Suprapubic skin (tissue), 4 donors: Measurements from ENCODE around the gene FRMD3. TPM values are rescaled to one million over a fixed set of nuclear protein-coding genes. Genes with fewer than 3 reads are reported as not detected.

Experiments
- DNase-seq, 2 donors: peaks; one replicate each; pipeline ENCODE4 v3.0.0-alpha.2; 2019; ENCODE audit warnings: low spot score in 2 of 2
- H3K27ac ChIP-seq: fragments of 200-600 bp; sonication (generic); one replicate; pipeline ENCODE4 v1.5.1; 2019
- H3K27me3 ChIP-seq: fragments of 200-600 bp; sonication (generic); one replicate; pipeline ENCODE4 v1.5.1; 2019
- H3K36me3 ChIP-seq: fragments of 200-600 bp; sonication (generic); one replicate; pipeline ENCODE4 v1.5.1; 2019
- H3K4me1 ChIP-seq: fragments of 200-600 bp; sonication (generic); one replicate; pipeline ENCODE4 v1.5.1; 2019
- H3K4me3 ChIP-seq: fragments of 200-600 bp; sonication (generic); one replicate; pipeline ENCODE4 v1.5.1; 2019; ENCODE audit warnings: mild to moderate bottlenecking
- H3K9me3 ChIP-seq: fragments of 200-600 bp; sonication (generic); one replicate; pipeline ENCODE4 v1.5.1; 2019
- EP300 ChIP-seq: sonication (generic); formaldehyde crosslinking; IDR thresholded peaks from one replicate; pipeline ENCODE4 v1.6.1; 2017; ENCODE audit warnings: antibody characterized with exemption
- POLR2A ChIP-seq, 2 donors: fragments of 450-650 bp; IDR thresholded peaks; one replicate each; pipeline ENCODE4 v1.6.1; 2017; ENCODE audit warnings: antibody characterized with exemption in 2 of 2, mild to moderate bottlenecking in 2 of 2, moderate library complexity in 2 of 2
- POLR2AphosphoS5 ChIP-seq, 3 donors: sonication (generic); formaldehyde crosslinking; IDR thresholded peaks; one replicate each; pipeline ENCODE4 v1.6.1; 2017; ENCODE audit warnings: antibody characterized with exemption in 3 of 3
- WGBS: methylation state at CpG from one replicate; pipeline ENCODE4 v1.1.5; 2018; 5-methylcytosine and 5-hydroxymethylcytosine counted together
- total RNA-seq, 4 donors: library from RNA; depleted of rRNA; stranded (reverse); fragments of >200 nt; gene quantifications; one replicate each; pipeline ENCODE4 v1.1.0, GENCODE V29; 2016
- TF ChIP-seq, protein P1 (sequence below), 2 donors: fragments of 200-600 bp in 1 of 2; fragments of 450-650 bp in 1 of 2; sonication (generic) in 1 of 2; IDR thresholded peaks; one replicate each; pipeline ENCODE4 v1.5.1; 2016 to 2019; ENCODE audit warnings: antibody characterized with exemption in 2 of 2, mild to moderate bottlenecking in 1 of 2, moderate library complexity in 1 of 2

Gene FRMD3
- total RNA-seq, 4 donors from 2014 or later: 2.8 to 7.0 (median 5.2) TPM

DNA sequence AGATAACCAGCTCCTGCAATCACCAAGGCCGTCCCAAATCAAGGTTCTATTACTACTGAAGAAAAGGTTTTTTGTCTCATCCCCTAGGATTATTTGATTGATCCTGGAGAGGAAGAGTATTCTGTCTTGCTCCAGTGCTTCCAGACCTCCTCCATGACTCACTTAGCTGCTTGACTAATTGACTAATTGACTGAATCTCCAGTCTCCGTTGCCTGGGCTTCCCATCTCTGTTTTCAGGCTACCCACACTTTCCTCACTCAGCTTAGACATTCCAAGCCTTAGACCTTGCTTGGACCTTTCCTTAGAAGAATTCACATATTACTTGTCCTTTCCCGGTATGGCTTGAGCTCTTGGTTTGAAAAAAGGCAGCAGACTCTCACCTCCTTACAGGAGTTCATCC is 60.6 kb downstream of the FRMD3 start:
- 81% methylated on average over 3 of the region's 3 CpGs for WGBS
- Histone ChIP-seq H3K27me3 (no peaks in the 10 kb centered on the region), H3K36me3 (no peaks in the 10 kb centered on the region), H3K4me1 (no peaks in the 10 kb centered on the region), H3K27ac (no peak overlapping the region), H3K4me3 (no peak overlapping the region), H3K9me3 (no peaks in the 10 kb centered on the region)
- DNase-seq: no peak
- no peak for TF ChIP-seq POLR2A (IDR thresholded peaks at IDR 0.05)
- TF ChIP-seq, protein P1, sequence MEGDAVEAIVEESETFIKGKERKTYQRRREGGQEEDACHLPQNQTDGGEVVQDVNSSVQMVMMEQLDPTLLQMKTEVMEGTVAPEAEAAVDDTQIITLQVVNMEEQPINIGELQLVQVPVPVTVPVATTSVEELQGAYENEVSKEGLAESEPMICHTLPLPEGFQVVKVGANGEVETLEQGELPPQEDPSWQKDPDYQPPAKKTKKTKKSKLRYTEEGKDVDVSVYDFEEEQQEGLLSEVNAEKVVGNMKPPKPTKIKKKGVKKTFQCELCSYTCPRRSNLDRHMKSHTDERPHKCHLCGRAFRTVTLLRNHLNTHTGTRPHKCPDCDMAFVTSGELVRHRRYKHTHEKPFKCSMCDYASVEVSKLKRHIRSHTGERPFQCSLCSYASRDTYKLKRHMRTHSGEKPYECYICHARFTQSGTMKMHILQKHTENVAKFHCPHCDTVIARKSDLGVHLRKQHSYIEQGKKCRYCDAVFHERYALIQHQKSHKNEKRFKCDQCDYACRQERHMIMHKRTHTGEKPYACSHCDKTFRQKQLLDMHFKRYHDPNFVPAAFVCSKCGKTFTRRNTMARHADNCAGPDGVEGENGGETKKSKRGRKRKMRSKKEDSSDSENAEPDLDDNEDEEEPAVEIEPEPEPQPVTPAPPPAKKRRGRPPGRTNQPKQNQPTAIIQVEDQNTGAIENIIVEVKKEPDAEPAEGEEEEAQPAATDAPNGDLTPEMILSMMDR (IDR thresholded peaks at IDR 0.05): no peak
- TF ChIP-seq POLR2AphosphoS5 (IDR thresholded peaks at IDR 0.05): no peak
- no peak for TF ChIP-seq EP300

DNA sequence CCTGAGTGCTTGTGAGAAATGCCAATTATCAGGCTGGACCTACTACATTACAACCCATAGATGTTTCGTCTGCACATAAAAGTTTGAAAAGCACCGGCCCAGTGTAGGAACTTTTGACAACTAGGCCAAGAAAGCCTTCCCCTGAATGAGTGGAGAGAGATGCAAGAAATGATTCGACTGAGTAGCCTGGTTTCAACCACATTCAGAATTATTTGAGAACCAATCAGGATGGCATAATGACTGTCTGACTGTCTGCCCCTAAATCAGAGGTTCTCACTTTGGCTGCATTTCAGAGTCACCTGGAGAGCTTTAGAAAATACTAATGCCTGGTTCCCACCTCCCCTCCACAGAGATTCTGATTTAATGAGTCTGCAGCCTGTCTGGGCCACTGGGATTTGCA is 61.1 kb downstream of the FRMD3 start:
- Histone ChIP-seq H3K4me3 (no peak overlapping the region), H3K36me3 (no peaks in the 10 kb centered on the region), H3K4me1 (no peaks in the 10 kb centered on the region), H3K27me3 (no peaks in the 10 kb centered on the region), H3K9me3 (no peaks in the 10 kb centered on the region), H3K27ac (no peak overlapping the region)
- TF ChIP-seq POLR2AphosphoS5 (IDR thresholded peaks at IDR 0.05): no peak
- no peak for TF ChIP-seq EP300
- TF ChIP-seq, protein P1 (IDR thresholded peaks at IDR 0.05): no peak
- TF ChIP-seq POLR2A (IDR thresholded peaks at IDR 0.05): no peak
- 92% methylated on average over 3 of the region's 3 CpGs for WGBS
- no peak for DNase-seq

DNA sequence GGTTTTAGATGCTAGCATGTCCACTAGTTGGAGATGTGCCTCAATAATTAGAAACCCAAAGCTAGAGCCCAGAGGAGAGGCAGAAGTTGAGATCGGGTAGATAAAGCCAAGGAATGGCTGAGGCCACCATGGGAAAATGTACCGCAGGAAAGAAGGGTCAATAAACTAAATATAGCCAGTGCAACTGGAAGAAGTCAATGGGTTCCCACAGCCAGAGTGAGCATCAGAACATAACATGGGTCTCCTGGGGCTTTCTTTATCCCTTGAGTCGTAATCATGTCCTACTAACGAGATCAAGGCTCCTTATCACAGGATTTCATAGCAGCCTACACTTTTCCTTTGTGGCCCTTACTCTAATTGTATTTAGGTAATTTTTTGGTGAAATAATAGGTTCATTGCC is 61.7 kb downstream of the FRMD3 start:
- DNase-seq: no peak
- WGBS: 89% methylated on average over 4 of the region's 4 CpGs
- H3K27ac ChIP-seq: no peak overlapping the region
- H3K9me3 ChIP-seq: no peaks in the 10 kb centered on the region
- no peak overlapping the region for H3K4me3 ChIP-seq
- no peaks in the 10 kb centered on the region for H3K36me3 ChIP-seq
- no peaks in the 10 kb centered on the region for H3K4me1 ChIP-seq
- H3K27me3 ChIP-seq: no peaks in the 10 kb centered on the region
- TF ChIP-seq POLR2A (IDR thresholded peaks at IDR 0.05) (no peak), EP300 (no peak), POLR2AphosphoS5 (IDR thresholded peaks at IDR 0.05) (no peak)
- TF ChIP-seq, protein P1 (IDR thresholded peaks at IDR 0.05): no peak

DNA sequence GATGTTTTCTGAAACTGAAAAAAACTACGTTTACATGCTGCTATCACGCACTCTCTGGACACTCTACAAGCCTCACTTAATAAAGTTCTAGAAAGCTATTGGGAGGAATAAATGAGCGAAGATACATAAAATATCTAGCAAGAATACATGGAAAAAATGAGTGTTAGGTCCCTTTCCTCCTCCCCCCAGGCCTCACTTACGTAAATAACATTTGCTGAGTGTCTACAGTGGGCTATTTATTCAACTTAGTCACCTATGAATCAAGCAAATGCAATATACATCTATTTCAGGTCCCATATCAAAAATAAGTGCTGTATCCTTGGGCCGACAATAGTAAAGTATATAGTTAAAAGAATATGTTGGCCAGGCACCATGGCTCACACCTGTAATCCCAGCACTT is 62.5 kb downstream of the FRMD3 start:
- no peaks in the 10 kb centered on the region for H3K4me1 ChIP-seq
- DNase-seq: no peak
- no peak overlapping the region for H3K27ac ChIP-seq
- H3K4me3 ChIP-seq: no peak overlapping the region
- H3K27me3 ChIP-seq: no peaks in the 10 kb centered on the region
- TF ChIP-seq POLR2AphosphoS5 (IDR thresholded peaks at IDR 0.05) (no peak), POLR2A (IDR thresholded peaks at IDR 0.05) (no peak), EP300 (no peak)
- TF ChIP-seq, protein P1 (IDR thresholded peaks at IDR 0.05): no peak
- 94% methylated on average over 5 of the region's 5 CpGs for WGBS
- no peaks in the 10 kb centered on the region for H3K9me3 ChIP-seq
- H3K36me3 ChIP-seq: no peaks in the 10 kb centered on the region

DNA sequence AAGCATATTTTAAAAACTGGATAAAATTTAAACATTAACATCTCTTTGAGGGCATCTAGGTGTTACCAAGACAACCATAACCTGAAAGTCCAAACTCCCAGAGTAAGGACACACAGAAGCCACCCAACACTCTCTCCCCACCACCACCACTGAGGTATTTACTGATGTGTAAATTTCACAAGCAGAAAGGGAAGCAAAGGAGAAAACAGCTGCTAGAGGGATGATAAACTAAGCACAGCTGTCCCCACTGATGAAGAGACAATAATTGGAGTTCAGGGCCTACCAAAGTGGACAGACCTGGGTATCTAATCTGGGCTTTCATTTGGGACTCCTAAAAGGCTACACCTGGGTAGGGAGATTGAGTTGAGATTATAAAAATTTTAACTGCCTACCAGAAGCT is 63.6 kb downstream of the FRMD3 start:
- Histone ChIP-seq H3K4me3 (no peak overlapping the region), H3K9me3 (no peaks in the 10 kb centered on the region), H3K4me1 (no peaks in the 10 kb centered on the region), H3K27me3 (no peaks in the 10 kb centered on the region), H3K27ac (no peak overlapping the region), H3K36me3 (no peaks in the 10 kb centered on the region)
- no peak for TF ChIP-seq EP300
- TF ChIP-seq POLR2AphosphoS5 (IDR thresholded peaks at IDR 0.05): no peak
- TF ChIP-seq, protein P1 (IDR thresholded peaks at IDR 0.05): no peak
- DNase-seq: no peak
